B cell (primary cell): ENCODE results near the gene BBC3. TPM values are rescaled to one million over a fixed set of nuclear protein-coding genes. Genes with fewer than 3 reads are reported as not detected.

Experiments
- ATAC-seq: fragments of 200-7000 bp; cut with Tn5 transposase; one replicate; pipeline ENCODE4 v1.10.0; 2021; ENCODE audit warnings: low read depth, mild to moderate bottlenecking, moderate number of reproducible peaks, moderate library complexity
- CTCF ChIA-PET: fragments of 350-600 bp; sonication (Branson Sonifier 250); formaldehyde crosslinking; loops from one replicate; lab custom pipeline; 2021; ENCODE audit warnings: antibody characterized with exemption, inconsistent platforms; lab: Charles Lee
- POLR2A ChIA-PET: fragments of 350-600 bp; sonication (Branson Sonifier 250); formaldehyde crosslinking; loops from one replicate; lab custom pipeline; 2021; ENCODE audit warnings: antibody characterized with exemption; lab: Charles Lee
- DNase-seq: peaks from one replicate; pipeline ENCODE4 v3.0.0; 2013
- H2AFZ ChIP-seq: 2 replicates; pipeline ENCODE4 v1.6.1; 2012; ENCODE audit warnings: mild to moderate bottlenecking, low read depth, low read length; ENCODE audit not compliant: insufficient read depth, poor library complexity, severe bottlenecking
- H3K27ac ChIP-seq, 2 donors: 1 replicate in 1 of 2; 2 replicates in 1 of 2; pipeline ENCODE4 v1.5.1; 2012 to 2013; ENCODE audit warnings: low read length in 2 of 2, mild to moderate bottlenecking in 2 of 2, moderate library complexity in 1 of 2
- H3K27me3 ChIP-seq, 4 experiments: fragments of 200-600 bp in 1 of 4; sonication (generic) in 1 of 4; replicated peaks in 1 of 4; 1 replicate in 2 of 4; 2 replicates in 2 of 4; pipeline versions ENCODE4 v1.6.1 to v1.7.0; 2013 to 2016; ENCODE audit warnings: low read length in 3 of 4, mild to moderate bottlenecking in 2 of 4, mixed read lengths in 1 of 4, moderate library complexity in 1 of 4; ENCODE audit not compliant: insufficient read depth in 4 of 4, control insufficient read depth in 3 of 4; ENCODE audit errors: control extremely low read depth in 1 of 4
- H3K36me3 ChIP-seq, 2 experiments: replicated peaks in 1 of 2; 1 replicate in 1 of 2; 2 replicates in 1 of 2; pipeline versions ENCODE4 v1.6.1 to v1.7.1; 2013; ENCODE audit warnings: low read length in 1 of 2; ENCODE audit not compliant: insufficient read depth in 2 of 2, control insufficient read depth in 1 of 2; ENCODE audit errors: control extremely low read depth in 1 of 2, extremely low read depth in 1 of 2
- H3K4me1 ChIP-seq, 2 donors: fragments of 200-600 bp in 1 of 2; sonication (generic) in 1 of 2; 1 replicate in 1 of 2; 2 replicates in 1 of 2; pipeline versions ENCODE4 v1.5.1 to v1.6.1; 2013 to 2017; ENCODE audit warnings: low read length in 2 of 2; ENCODE audit not compliant: control insufficient read depth in 2 of 2, insufficient read depth in 2 of 2
- H3K4me2 ChIP-seq: replicated peaks from 2 replicates; pipeline ENCODE3; 2012; ENCODE audit warnings: mild to moderate bottlenecking, low read depth, low read length; ENCODE audit not compliant: poor library complexity, severe bottlenecking
- H3K4me3 ChIP-seq, 5 experiments: fragments of 200-600 bp in 1 of 5; sonication (generic) in 1 of 5; 1 replicate in 3 of 5; 2 replicates in 2 of 5; pipeline versions ENCODE4 v1.5.1 to v1.7.0; 2011 to 2016; ENCODE audit warnings: low read length in 4 of 5, mild to moderate bottlenecking in 4 of 5, low read depth in 2 of 5, control low read depth in 1 of 5, moderate library complexity in 1 of 5; ENCODE audit not compliant: insufficient read depth in 1 of 5; ENCODE audit errors: control extremely low read depth in 1 of 5, extremely low read depth in 1 of 5
- H3K79me2 ChIP-seq: fragments of 200-600 bp; sonication (generic); one replicate; pipeline ENCODE4 v1.6.0; 2016; ENCODE audit warnings: low read length; ENCODE audit not compliant: control insufficient read depth, insufficient read depth
- H3K9ac ChIP-seq: fragments of 200-600 bp; sonication (generic); 2 replicates; pipeline ENCODE4 v1.6.1; 2017; ENCODE audit warnings: mild to moderate bottlenecking, low read length, moderate library complexity
- H3K9me3 ChIP-seq, 3 donors: one replicate each; pipeline versions ENCODE4 v1.6.1 to v1.7.1; 2013; ENCODE audit warnings: low read length in 2 of 3; ENCODE audit not compliant: control insufficient read depth in 2 of 3, insufficient read depth in 1 of 3; ENCODE audit errors: control extremely low read depth in 1 of 3
- H4K20me1 ChIP-seq: 2 replicates; pipeline ENCODE4 v1.6.0; 2012; ENCODE audit warnings: mild to moderate bottlenecking, low read length; ENCODE audit not compliant: insufficient read depth, control insufficient read depth, poor library complexity, severe bottlenecking
- H3K27ac Mint-ChIP-seq: one replicate; pipeline ENCODE4 v1.8.0; 2021; ENCODE audit warnings: mixed read lengths
- H3K27me3 Mint-ChIP-seq: one replicate; pipeline ENCODE4 v1.8.0; 2021; ENCODE audit warnings: mixed read lengths
- H3K4me1 Mint-ChIP-seq: one replicate; pipeline ENCODE4 v1.8.0; 2021; ENCODE audit warnings: mixed read lengths
- H3K4me3 Mint-ChIP-seq: one replicate; pipeline ENCODE4 v1.8.0; 2021; ENCODE audit warnings: mixed read lengths
- H3K9me3 Mint-ChIP-seq: one replicate; pipeline ENCODE4 v1.8.0; 2022; ENCODE audit warnings: mixed read lengths; ENCODE audit not compliant: insufficient read depth
- EZH2 ChIP-seq: IDR thresholded peaks from 2 replicates; pipeline ENCODE4 v1.6.1; 2012; ENCODE audit warnings: borderline replicate concordance, low read depth, mild to moderate bottlenecking, moderate library complexity, low read length; ENCODE audit not compliant: insufficient read depth, poor library complexity, severe bottlenecking
- WGBS: methylation state at CpG from one replicate; pipeline ENCODE4 v1.1.5; 2013; ENCODE audit warnings: missing lambda C conversion rate; ENCODE audit not compliant: insufficient coverage; 5-methylcytosine and 5-hydroxymethylcytosine counted together
- intact Hi-C: fragments of 100-400 bp; cut with micrococcal nuclease; formaldehyde crosslinking; loops from one replicate; pipeline ENCODE4 v1.10.0; 2022
- polyA plus RNA-seq: library from polyadenylated mRNA; depleted of rRNA; stranded (reverse); fragments of >200 nt; gene quantifications from 2 replicates; pipeline ENCODE4 v1.2.3, GENCODE V29; 2012
- total RNA-seq, 2 donors: library from RNA; stranded (reverse); fragments of 120-200 nt in 1 of 2; gene quantifications; 1 replicate in 1 of 2; 2 replicates in 1 of 2; pipeline versions ENCODE4 v1.2.3 to v1.2.4, GENCODE V29; 2013 to 2022
- TF ChIP-seq, protein P1 (sequence below): fragments of 200-600 bp; IDR thresholded peaks from one replicate; pipeline ENCODE4 v1.8.0; 2022; ENCODE audit warnings: antibody characterized with exemption, mild to moderate bottlenecking

Gene BBC3
- total and polyA plus RNA-seq, 2 donors (not counting 1 experiment from before 2014, with no cell fraction given) = 10.2 to 17.8 TPM

DNA sequence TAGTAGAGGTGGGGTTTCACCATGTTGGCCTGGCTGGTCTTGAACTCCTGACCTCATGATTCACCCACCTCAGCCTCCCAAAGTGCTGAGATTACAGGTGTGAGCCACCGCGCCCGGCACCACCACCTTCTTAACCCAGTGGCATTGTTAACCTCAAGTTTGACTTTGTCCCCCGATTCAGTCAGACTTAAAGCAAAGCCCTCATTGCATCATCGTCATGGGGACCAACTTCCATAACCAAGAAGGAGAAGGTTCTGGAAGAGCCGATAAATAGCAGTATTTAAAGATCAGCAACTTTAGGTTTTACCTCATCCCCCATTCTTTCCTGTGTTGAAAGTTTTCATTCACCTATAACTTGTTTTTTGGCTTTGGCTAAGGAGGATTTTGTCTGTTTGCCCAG is 37.0 kb upstream of the BBC3 start:
- WGBS = 100% methylated on average over 1 of the region's 6 CpGs
- Histone ChIP-seq H3K36me3 (peaks cover 0 to 37% of the 10 kb centered on the region in 2 experiments), H3K27ac (no peak overlapping the region), H3K4me1 (peaks cover 5 to 9% of the 10 kb centered on the region in 2 donors), H3K9me3 (no peaks in the 10 kb centered on the region), H3K4me3 (no peak overlapping the region), H3K9ac (no peak overlapping the region), H3K27me3 (no peaks in the 10 kb centered on the region), H3K4me2 (no peak overlapping the region), H3K79me2 (no peaks in the 10 kb centered on the region), H2AFZ (no peak overlapping the region), H4K20me1 (peaks cover 4% of the 10 kb centered on the region)
- ATAC-seq = no peak
- intact Hi-C loops = no loop called here
- TF ChIP-seq, protein P1, sequence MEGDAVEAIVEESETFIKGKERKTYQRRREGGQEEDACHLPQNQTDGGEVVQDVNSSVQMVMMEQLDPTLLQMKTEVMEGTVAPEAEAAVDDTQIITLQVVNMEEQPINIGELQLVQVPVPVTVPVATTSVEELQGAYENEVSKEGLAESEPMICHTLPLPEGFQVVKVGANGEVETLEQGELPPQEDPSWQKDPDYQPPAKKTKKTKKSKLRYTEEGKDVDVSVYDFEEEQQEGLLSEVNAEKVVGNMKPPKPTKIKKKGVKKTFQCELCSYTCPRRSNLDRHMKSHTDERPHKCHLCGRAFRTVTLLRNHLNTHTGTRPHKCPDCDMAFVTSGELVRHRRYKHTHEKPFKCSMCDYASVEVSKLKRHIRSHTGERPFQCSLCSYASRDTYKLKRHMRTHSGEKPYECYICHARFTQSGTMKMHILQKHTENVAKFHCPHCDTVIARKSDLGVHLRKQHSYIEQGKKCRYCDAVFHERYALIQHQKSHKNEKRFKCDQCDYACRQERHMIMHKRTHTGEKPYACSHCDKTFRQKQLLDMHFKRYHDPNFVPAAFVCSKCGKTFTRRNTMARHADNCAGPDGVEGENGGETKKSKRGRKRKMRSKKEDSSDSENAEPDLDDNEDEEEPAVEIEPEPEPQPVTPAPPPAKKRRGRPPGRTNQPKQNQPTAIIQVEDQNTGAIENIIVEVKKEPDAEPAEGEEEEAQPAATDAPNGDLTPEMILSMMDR = no peak
- TF ChIP-seq EZH2 = no peak
- H3K4me3 Mint-ChIP-seq = no peak overlapping the region
- no peak overlapping the region for H3K27ac Mint-ChIP-seq
- CTCF ChIA-PET = no interaction called here
- peaks cover 10% of the 10 kb centered on the region for H3K4me1 Mint-ChIP-seq
- no peak for DNase-seq
- no peaks in the 10 kb centered on the region for H3K9me3 Mint-ChIP-seq
- POLR2A ChIA-PET = no interaction called here
- H3K27me3 Mint-ChIP-seq = no peaks in the 10 kb centered on the region

DNA sequence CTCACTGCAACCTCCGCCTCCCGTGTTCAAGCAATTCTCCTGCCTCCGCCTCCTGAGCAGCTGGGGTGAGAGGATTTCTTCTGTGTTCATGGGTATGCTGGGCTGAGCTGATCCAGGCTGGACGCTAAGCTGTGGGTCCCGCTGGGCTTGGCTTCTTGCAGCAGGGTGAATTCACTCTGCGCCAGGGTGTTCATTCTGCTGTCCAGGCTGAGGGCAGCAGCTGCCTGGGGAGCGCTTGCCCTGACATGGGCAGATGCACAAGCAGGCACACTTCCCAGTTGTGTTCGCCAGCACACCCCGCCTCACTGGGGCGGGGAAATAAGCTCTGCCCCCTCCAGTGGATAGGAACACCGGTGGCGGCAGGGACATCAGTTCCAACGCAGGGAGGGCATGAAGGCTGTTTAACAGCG is 36.4 kb upstream of the BBC3 start:
- no peak for TF ChIP-seq EZH2
- TF ChIP-seq, protein P1 = no peak
- Histone ChIP-seq H3K9me3 (no peaks in the 10 kb centered on the region), H3K79me2 (no peaks in the 10 kb centered on the region), H4K20me1 (peaks cover 4% of the 10 kb centered on the region), H3K27me3 (no peaks in the 10 kb centered on the region), H3K36me3 (peaks cover 0 to 40% of the 10 kb centered on the region in 2 experiments), H3K4me1 (peaks cover 4 to 9% of the 10 kb centered on the region in 2 donors), H3K9ac (no peak overlapping the region), H3K27ac (no peak overlapping the region), H3K4me2 (no peak overlapping the region), H2AFZ (no peak overlapping the region), H3K4me3 (no peak overlapping the region)
- WGBS = 97% methylated on average over 14 of the region's 14 CpGs
- H3K27ac Mint-ChIP-seq = no peak overlapping the region
- intact Hi-C loops = no loop called here
- DNase-seq = no peak
- ATAC-seq = no peak
- peaks cover 7% of the 10 kb centered on the region for H3K4me1 Mint-ChIP-seq
- ChIA-PET CTCF (interaction anchor here (0.6 kb wide), 1 partner anchor 59 kb away, joined by 3 read pairs; no protein-coding TSS in a partner anchor), POLR2A (interaction anchor here (1.5 kb wide), 1 partner anchor 10 kb away, joined by 5 read pairs; no protein-coding TSS in a partner anchor)
- no peak overlapping the region for H3K4me3 Mint-ChIP-seq
- H3K27me3 Mint-ChIP-seq = no peaks in the 10 kb centered on the region
- no peaks in the 10 kb centered on the region for H3K9me3 Mint-ChIP-seq
